Left forelimb (tissue), 1 donor: ENCODE data around the gene FAM222B.

ENCODE experiments used
- DNase-seq: peaks from one replicate; pipeline ENCODE4 v3.0.0-alpha.2; 2018; ENCODE audit warnings: low spot score

The FAM222B gene

DNA sequence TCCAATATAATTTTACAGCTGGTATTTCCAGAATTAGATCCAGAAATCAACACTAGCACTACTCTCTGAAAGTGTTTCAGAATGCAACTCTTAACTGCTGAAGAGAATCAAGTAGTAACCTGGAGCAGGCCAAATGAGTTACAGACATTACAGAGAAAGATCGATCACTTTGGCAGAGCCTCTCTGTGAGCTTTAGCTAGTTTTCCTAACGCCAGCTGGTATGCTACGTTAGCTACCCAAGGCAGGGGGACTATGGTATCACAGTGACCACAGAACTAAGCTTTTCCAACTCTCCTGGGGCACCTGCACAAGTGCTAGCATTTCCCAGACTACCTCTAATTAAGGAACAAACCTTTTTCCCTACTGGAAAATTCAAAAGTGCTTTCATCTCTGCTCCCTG lies 68.4 kb downstream of the FAM222B start:
- DNase-seq: no peak

DNA sequence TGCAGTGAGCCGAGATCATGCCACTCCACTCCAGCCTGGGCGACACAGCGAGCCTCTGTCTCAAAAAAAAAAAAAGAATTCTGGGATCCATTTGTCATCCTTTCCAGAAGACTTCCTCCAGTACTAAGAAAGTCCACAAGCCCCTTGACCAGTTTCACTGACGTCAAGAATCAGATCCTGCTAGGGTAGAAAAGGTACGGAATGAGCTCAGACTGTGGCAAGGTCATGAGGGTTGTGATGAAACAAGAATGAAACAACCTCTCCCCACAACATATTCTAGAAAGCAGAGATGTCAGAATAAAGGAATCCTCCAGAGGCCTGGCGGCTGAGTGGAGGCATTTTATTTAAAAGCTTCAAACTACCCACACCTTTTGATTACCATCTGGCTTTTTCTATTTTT lies 68.9 kb downstream of the FAM222B start:
- no peak for DNase-seq

DNA sequence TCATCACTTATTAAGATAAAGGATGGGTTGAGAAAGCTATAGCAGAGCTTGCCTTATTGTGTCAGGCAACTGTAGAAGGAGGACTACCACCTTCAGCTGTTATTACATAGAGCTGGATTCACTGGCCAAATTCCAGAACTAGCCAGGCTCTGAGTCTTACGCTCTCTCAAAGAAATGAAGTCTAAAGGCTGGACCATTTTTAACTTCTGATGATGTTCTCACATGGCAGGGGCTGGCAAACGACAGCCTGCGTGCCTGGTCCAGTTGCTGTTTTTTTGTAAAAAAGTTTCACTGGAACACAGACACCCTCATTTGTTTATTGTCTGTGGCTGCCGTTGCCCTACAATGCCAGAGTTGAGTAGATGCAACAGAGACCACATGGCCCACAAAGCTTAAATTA lies 77.6 kb downstream of the FAM222B start:
- no peak for DNase-seq

- DNase-seq: no peak
Observed at GRCh38 chr17:28763804-28764266, 78.8 kb downstream of the FAM222B start.

DNA sequence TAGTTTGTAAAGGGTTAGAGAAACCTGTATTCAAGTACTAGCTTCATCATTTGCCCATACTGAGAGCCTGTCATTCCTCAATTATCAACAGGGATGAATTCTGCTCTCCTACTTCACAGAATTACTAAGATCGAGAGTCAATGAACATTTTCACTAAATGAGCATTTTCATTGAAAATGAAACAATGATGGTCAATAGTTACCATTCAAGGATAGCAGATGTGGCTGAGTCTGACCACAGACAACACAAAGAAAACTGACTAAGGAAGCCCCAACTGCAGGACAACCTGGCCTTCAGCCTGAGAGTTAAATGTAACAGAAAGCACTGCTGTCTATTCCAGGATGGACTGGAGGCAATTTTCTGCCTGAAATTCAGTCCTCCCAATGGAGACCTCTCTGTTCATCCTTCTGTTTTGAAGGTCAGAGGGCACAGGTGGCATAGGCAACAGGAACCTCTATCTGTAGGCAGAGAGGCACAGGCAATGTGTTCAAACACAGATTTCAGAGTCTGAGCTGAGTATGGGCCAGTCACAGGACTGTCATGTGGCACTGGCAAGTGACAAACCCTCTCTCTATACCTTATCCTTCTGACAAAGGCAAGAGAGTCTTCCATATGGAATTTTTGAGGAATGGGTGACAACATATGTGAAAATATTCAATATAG lies 79.3 kb downstream of the FAM222B start:
- DNase-seq: no peak

- no peak for DNase-seq
Observed at GRCh38 chr17:28760601-28761562, 81.7 kb downstream of the FAM222B start.

GRCh38 chr17:28759256-28759865 lies 83.2 kb downstream of the FAM222B start:
- DNase-seq: no peak

GRCh38 chr17:28758411-28759121 lies 84.0 kb downstream of the FAM222B start:
- DNase-seq: no peak

GRCh38 chr17:28756049-28756804 lies 86.4 kb downstream of the FAM222B start:
- DNase-seq: no peak

GRCh38 chr17:28755486-28755885 lies 87.1 kb downstream of the FAM222B start:
- no peak for DNase-seq

DNA sequence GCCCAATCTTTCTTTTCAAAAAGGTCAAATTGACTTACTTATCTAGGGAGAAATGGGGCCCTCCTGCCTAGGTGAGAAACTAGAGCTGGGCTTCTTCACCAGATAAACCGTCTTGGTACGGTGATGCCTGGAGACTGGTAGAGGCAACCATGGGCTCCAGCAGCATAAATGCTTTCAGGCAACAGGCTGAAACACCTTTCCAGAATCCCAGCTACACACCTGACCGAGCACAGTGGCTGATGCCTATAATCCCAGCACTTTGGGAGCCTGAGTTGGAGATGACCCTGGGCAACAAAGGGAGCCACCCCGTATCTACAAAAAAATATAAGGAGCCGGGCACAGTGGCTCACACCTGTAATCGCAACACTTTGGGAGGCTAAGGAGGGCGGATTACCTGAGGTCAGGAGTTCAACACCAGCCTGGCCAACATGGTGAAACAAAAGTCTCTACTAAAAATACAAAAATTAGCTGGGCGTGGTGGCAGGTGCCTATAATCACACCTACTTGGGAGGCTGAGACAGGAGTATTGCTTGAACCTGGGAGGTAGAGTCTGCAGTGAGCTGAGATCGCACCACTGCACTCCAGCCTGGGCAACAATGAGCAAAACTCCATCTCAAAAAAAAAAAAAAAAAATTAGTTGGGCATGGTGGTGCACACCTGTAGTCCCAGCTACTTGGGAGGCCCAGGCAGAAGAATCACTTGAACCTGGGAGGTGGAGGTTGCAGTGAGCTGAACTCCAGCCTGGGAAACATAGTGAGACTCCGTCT lies 90.8 kb downstream of the FAM222B start:
- no peak for DNase-seq

DNA sequence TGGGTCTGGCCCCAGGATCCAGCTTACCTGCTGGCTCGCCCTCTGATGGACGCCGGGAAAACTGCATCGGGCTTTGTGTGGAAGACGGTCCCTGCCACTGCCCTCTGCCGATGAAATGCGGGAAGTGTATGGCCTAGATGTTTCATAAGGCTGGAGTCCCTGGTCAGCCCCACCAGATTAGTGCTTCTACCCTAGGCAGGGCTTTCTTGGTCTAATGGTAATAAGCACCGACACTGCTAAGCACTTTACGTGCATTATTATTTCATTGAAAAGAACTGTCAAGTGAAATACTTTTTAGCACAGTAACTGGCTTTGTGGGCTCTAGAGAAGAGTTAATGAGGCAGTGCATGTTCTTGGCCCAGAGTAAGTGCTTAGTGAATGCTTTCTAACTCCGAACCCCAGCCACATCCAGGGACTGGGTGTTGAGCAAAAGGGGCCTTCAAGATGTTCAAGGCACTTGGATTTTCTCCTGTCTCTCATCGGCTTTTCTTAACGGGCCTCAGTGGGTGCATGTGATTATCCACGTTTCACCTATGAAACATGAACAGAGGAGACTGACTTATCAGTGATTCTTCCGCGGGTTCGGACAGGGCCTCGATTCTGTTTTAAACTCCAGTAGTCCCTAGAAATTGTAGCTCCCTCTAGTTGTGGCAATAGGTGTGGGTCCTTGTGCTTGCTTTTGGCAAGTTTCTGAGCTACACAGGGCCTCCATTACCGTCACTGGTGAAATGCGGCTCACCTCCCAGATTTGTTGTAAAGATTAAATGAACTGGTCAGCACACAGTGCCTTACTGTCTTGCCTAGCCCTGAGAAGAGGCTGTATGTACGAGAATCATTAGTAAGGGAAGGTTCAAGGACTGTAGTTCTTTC lies 92.2 kb downstream of the FAM222B start:
- DNase-seq: peak; percentile 92

DNA sequence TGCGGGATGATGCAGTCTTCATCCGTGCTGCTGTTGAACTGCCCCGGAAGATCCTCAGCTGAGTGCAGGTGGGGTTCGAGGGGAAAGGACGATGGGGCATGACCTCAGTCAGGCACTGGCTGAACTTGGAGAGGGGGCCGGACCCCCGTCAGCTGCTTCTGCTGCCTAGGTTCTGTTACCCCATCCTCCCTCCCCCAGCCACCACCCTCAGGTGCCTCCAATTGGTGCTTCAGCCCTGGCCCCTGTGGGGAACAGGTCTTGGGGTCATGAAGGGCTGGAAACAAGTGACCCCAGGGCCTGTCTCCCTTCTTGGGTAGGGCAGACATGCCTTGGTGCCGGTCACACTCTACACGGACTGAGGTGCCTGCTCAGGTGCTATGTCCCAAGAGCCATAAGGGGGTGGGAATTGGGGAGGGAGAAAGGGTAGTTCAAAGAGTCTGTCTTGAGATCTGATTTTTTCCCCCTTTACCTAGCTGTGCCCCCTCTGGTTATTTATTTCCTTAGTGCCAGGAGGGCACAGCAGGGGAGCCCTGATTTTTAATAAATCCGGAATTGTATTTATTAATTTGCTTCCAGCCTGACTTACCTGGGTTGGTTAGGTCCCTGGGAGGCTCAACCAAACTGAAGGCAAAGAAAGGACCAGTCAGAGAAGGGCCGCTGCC lies 92.9 kb downstream of the FAM222B start:
- no peak for DNase-seq

GRCh38 chr17:28748852-28749515 lies 93.6 kb downstream of the FAM222B start:
- DNase-seq: no peak

DNA sequence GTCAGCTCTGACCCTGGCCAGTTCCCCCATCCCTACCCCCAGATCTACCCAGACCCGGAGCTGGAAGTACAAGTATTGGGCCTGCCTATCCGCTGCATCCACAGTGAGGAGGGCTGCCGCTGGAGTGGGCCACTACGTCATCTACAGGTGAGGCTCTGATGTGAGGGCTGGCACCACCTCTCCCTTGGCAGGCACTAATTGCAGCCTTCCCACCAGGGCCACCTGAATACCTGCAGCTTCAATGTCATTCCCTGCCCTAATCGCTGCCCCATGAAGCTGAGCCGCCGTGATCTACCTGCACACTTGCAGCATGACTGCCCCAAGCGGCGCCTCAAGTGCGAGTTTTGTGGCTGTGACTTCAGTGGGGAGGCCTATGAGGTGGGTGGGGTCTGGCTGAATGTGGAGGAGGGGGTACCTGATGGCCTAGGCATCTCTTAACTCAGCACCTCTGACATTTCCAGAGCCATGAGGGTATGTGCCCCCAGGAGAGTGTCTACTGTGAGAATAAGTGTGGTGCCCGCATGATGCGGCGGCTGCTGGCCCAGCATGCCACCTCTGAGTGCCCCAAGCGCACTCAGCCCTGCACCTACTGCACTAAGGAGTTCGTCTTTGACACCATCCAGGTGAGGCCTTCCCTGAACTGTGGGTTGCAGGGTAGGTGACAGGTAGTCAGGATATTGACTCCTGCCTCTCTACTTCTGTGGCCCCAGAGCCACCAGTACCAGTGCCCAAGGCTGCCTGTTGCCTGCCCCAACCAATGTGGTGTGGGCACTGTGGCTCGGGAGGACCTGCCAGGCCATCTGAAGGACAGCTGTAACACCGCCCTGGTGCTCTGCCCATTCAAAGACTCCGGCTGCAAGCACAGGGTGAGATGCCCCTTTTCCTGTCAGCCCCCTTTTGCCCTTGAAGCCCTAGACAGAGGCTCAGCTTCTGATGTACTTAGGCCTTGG lies 94.5 kb downstream of the FAM222B start:
- no peak for DNase-seq

GRCh38 chr17:28747051-28747691 lies 95.4 kb downstream of the FAM222B start:
- no peak for DNase-seq

GRCh38 chr17:28746611-28747050 lies 96.0 kb downstream of the FAM222B start:
- DNase-seq: no peak
